Retinal pigment epithelial cell (primary cell): Measurements from ENCODE around the gene PITPNB.

ENCODE experiments used
- DNase-seq: peaks from one replicate; pipeline ENCODE4 v3.0.0-alpha.2; 2010; ENCODE audit warnings: low read depth
- H3K4me3 ChIP-seq: 2 replicates; pipeline ENCODE4 v1.5.1; 2011; ENCODE audit warnings: mild to moderate bottlenecking, low read length, control low read depth, moderate library complexity
- CTCF ChIP-seq: conservative IDR thresholded peaks from 2 replicates; pipeline ENCODE4 v1.5.1; 2011; ENCODE audit warnings: low read depth, low read length, control low read depth, inconsistent platforms

PITPNB gene

DNA sequence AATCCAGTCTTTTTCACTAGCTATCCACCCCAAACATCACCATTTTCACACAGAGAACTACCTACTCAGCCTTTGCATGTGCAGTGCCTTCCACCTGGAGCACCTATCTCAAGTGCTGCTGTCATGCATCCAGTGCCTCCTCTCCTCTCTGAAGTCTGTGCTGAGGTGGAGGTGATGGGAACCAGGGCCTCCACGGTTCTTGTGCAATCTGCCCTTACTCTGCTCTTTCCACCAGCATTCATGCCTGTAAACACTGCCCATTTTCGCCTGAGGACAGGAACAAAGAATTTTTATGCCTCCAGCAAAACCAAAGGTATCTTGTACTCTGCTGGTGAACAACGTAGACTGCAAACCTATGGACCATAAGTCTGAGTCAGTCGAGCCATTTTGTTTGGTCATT, 27.0 kb downstream of the PITPNB start:
- TF ChIP-seq CTCF = no peak
- DNase-seq = no peak
- H3K4me3 ChIP-seq = no peak overlapping the region

GRCh38 chr22:27888310-27888709, 30.7 kb downstream of the PITPNB start:
- H3K4me3 ChIP-seq = no peak overlapping the region
- no peak for DNase-seq
- no peak for TF ChIP-seq CTCF

GRCh38 chr22:27886843-27887151, 32.3 kb downstream of the PITPNB start:
- no peak for DNase-seq
- TF ChIP-seq CTCF = no peak
- H3K4me3 ChIP-seq = no peak overlapping the region

- DNase-seq = peak; percentile 58
- TF ChIP-seq CTCF = peak; percentile 82
- H3K4me3 ChIP-seq = no peak overlapping the region
These were observed 32.8 kb downstream of the PITPNB start for GRCh38 chr22:27885977-27886842.

DNA sequence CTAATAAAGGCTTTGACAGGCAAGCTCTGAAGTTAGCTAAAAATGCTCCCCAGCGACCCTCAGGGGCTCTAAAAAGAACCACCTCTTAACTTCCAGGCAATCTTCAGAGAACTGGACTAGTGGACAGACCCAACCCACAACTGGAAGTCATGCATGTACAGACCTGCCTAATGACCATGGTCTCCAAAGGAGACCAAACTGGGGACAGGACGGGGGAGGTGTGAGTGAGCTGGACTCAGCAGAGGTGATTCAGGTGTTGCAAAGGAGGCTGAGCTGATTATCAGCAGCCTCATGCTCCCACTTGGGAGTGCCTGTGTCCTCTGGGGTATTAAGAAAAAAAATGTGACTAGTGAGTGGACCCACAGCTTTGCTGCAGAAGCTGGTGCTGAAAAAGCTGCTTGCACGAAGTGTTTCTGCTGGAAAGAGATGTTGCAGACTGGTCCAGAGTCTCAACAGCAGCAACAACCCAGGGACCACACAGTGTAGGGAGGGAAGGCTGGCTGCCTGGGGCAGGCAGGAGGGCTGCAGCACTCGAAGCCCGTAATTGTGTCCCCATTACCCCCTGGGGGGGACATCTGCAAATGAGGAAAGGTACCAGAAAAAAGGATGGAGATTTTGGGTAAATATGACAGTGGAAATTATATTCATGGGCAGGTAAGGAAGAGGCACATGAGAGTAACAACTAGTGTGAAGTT, 35.3 kb downstream of the PITPNB start:
- DNase-seq = no peak
- no peak for TF ChIP-seq CTCF
- H3K4me3 ChIP-seq = no peak overlapping the region

DNA sequence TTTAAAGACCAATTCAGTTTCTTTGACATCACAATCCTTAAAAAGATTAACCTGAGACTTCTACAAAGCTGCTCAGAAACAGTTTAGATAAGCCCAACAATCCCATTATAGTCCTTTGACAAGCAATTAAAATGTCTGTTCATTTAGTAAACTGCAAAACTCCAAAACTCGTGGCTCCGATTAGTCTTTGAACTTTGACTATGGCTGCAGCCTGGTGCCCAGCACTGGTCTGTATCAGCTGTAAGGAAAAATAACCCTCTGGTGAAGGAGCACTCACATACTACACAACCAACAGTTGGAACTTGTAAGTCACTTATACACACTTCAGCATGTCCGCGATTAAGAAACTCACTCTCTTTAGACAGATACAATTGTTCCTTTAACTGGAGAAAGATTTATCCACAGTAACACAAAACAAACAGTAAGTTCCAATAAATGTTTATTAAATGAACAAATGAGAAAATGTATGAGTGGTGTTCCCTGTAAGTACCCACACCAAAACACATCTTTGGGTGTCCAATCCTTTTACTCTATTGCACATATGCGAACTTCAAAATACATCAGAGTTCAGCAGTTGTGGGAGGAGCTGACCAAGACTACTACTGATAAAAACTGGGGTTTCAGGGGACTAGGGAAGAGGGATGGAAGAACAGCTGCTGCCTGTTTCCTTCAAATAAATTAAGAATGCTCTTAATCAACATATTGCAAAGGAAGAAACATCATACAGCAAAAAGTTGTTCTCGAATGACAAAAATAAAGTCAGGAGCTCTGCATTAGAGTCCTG, 36.4 kb downstream of the PITPNB start:
- TF ChIP-seq CTCF = no peak
- peak; percentile 83 for DNase-seq
- no peak overlapping the region for H3K4me3 ChIP-seq
